HG02678 (cell line): ENCODE results near the gene PFDN1.

ENCODE experiments used
- ATAC-seq: cut with Tn5 transposase; IDR thresholded peaks from one replicate; pipeline ENCODE4 v1.9.1; 2021; ENCODE audit warnings: mild to moderate bottlenecking, moderate library complexity; ENCODE audit not compliant: unreplicated experiment

Gene PFDN1

DNA sequence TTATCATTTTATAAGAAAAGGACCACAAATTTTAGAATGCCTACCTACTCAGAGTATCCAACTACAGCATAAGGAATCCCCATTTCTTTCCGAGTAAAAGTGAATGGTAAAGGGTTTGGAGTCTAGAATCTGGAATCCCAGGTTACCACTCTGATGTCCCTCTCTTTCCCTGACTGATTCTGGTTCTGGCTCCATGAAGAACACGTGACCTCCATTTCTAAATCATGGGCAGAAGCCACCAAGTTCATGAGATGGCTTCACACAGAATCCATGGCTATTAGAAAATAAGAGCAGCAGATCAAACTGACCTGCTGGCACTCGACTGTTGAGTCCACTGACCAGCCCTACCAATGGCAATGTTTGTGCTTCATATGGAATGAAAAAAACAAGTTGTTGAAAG is 40.7 kb downstream of the PFDN1 start:
- no peak for ATAC-seq

DNA sequence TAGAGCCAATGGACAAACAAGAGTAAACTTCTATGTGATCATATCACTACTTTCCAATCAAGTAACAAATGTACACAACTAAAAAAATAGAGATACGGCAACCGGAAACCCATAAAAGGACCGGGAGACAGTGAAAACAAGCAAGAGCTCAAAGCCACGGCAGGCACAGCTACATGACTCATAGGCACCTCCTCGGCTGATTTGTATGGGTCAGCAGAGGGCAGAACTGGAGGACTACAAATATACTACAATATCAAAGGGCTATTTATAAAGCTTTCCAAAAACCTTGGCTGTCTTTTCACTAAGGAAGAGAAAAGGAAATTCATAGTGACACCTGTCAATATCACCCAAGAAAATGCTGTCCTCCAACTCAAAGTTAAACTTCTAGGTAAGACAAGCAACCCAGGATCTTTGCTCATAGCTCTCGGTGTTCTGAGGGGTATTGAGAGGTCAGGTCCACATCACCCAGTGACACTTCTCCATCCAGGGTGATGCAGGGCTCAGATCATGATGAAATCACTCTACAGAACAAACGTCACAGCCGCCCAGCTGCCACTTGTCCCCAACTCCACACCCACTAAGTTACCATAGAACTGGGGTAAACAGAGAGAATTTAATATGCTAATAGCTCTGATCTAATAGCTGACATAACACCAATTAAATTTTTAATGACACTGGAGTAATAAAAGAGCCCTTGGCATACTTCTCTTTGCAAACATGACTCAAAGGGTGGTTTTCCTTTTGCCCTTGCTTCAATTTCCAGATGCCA is 41.3 kb downstream of the PFDN1 start:
- peak; percentile 72 for ATAC-seq

DNA sequence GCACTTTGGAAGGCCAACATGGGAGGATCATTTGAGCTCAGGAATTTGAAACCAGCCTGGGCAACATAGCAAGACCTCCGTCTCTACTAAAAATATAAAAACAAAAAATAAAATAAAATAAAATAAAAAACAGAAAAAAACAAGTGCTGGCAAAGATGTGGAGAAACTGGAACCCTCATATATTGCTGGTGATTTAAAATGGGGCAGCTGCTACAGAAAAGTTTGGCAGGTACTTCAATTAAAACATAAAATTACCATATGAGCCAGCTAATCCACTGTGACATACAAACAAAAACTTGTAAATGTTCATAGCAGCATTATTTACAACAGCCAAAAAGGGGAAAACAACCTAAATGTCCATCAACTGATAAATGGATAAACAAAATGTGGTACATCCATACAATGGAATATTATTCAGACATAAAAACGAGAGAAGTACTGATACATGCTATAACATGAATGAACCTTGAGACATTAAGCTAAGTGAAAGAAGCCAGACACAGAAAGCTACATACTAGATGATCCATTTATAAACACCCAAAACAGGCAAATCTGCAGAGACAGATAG is 42.7 kb downstream of the PFDN1 start:
- ATAC-seq: no peak

DNA sequence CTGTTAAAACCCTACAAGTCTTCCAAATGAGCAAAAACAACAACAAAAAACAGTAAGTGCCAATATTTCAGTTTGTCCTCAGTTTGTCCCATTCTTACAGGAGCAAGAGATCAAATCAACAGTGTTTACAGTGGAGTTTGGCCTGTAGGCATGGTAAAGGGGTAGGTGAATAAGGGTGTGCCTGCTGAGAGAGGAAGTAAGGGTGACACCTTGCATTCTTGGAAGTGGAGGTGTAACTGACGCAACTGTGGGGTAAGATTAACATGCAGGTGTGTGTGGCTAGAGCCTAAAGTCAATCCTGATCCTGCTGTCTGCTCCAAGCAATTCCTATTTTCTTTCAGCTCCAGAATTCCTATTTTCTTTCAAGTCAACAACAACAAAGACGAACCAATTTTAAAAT is 43.4 kb downstream of the PFDN1 start:
- no peak for ATAC-seq

DNA sequence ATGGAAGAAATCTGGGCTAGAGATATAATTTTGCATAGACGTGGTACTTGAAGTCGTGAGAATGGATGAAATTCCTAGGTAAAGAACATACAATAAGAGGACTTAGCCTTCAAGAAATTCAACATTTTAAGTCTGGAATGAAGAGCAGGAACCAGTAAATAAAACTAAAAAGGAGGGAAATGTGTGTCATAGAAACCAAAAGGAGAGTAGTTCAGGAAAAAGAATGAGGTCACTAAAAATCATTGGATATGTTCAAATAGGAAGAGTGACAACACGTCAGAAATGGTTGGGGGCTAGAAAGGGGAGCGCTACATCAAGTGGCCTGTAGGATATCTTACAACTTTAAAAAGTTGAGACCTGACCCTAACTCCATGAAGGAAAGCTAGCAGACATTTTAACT is 44.0 kb downstream of the PFDN1 start:
- ATAC-seq: no peak

DNA sequence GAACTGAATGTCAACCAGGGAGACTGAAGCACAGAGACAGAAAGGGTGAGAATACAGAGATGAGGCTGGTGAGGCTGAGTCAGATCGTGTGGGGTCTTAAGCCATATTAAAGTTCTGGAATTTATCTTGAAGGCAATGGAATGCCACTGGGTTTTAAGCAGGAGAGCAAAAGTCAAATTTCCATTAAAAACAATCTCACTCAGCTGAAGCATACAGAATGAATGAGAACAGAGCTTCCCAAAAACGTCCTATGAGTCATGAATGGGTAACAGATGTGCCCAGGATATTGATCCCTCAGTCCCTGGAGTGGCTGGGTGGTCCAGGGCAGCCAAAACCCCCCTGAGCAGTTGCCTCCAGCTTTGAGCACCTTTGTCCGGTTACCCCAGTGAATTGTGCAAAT is 44.9 kb downstream of the PFDN1 start:
- ATAC-seq: no peak

DNA sequence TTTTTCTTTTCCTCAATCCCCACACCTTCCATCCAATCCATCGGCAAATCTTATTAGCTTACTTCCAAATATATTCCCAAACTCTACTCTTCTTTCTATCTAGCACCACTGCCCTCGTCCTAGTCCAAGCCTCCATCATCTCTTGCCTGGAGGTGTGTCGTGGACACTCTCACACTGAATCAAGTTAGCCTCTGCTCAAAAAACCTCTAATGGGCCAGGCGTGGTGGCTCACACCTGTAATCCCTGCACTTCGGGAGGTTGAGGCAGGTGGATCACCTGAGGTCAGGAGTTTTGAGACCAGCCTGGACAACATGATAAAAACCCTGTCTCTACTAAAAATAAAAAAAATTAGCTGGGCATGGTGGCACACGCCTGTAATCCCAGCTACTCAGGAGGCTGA is 46.2 kb downstream of the PFDN1 start:
- no peak for ATAC-seq

DNA sequence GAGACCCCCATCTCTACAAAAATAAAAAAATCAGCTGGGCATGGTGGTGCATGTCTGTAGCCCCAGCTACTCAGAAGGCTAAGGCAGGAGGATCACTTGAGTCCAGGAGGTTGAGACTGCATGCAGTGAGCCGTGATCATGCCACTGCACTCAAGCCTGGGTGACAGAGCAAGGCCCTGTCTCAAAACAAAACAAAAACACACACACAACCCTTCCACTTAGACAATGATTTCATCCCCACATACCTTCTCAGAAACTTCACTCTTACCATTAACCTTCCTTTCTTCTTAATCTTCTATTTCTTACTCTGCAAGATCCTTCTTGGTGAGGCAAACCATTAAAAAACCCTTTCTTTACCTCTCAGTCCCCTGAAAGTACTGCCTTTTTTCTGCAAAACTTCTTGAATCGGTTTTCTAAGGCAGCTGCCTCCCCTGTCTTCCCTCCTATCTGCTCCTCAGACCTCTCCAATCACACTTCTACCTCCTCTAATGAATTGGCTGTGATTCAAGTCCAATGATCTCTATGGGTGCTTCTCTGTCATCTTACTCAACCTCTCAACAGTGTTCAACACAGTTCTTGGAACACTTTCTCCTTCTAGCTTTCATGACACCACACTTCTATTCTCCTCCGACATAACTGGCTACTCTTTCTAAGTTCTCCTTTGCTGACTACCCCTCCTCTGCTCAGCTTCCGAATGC is 47.3 kb downstream of the PFDN1 start:
- no peak for ATAC-seq

DNA sequence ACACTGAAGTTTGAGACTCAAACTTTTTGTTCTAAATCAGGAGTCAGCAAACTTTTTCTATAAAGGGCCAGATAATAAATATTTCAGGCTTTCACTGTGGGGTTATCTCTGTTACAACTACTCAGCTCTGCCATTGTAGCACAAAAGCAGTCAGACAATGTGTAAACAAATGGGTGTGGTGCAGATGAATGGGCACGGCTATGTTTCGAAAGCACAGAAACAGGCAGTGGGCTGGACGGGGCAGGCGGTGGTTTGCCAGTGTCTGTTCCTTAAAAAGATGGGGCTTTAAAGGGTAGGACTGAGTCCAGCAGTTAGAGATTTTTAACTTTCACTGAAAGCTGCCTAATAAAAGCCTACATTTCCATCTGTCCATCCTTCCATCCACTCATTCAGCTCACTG is 48.9 kb downstream of the PFDN1 start:
- ATAC-seq: no peak

DNA sequence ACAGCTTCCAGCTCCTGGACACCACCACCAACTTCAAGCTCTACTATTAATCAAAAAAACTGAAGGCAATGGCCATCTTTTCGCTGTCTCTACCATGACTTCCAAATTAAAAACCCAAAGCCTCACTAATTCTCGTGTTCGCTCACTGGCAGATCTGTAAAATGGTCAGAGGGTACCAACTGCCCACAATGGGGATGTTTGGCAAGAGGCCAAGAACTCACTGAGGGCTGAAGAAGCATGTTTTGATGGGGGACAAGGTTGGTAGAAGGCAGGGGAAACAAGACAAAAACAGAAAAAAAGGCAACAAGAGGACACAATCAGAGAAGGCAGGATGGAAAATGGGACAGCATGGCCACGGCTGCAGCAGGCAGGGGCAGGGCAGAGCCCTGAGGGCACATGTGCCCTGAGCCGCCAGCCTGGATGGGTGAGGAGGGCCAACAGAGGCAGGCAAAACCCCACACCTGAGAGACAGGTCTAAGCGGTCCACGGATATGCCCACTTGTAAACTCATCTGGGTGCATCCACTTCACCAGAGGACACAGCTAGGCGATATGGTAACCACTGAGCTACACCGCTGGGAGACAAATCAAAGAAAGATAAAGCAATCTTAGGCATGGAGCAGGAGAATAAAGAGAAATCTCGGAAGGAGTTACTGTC is 50.3 kb downstream of the PFDN1 start:
- ATAC-seq: no peak

DNA sequence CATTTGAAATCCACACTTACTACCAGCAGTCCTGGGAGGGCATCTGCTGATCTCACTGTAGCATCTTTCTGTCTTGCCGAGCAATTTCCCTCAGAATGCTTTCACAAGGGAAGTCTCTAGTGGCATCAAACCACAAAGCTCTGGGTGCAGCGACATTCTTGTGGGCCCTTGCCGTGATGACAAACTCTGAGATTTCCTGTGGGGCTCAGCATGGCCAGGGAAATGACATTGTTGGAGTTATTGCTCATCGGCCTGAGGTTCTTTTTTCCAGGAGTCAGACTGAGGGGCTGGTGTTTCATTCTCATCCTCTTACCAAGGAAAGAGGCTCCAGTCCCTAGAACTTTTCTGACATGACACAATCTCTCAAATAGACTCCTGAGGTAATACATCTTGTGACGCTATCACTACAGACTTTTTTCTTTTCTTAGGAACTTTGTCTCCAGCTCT is 51.4 kb downstream of the PFDN1 start:
- peak; percentile 71 for ATAC-seq

DNA sequence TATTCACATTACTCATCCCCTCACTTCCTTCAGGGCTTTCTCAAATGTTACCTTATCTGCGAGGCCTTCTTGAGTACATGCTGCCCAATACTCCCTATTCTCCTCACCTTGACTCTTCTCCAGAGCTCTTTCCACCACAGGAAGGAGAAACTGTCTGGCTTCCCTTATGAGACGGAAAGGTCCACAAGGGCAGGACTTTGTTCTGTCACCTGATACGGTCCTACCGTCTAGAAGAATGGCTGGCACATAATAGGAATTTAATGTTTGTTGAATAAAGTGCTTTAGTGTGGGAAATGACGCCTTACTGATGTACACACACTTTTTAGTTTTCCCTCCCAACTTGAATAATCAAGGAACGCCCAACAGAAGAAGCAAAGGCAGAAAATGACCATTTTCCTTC is 52.5 kb downstream of the PFDN1 start:
- no peak for ATAC-seq

DNA sequence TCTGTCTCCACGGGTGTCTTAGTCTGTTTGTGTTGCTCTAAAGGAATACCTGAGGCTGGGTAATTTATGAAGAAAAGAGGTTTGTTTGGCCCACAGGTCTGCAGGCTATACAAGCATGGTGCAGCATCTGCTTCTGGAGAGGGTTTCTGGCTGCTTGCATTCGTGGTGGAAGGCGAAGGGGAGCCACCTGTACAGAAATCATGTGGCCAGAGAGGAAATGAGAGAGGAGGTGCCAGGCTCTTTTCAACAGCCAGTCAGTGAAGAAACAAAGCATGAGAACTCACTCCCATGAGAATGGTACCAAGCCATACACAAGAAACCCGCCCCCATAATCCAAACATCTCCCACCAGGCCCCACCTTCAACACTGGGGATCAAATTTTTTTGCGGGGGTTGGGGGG is 53.4 kb downstream of the PFDN1 start:
- ATAC-seq: no peak

DNA sequence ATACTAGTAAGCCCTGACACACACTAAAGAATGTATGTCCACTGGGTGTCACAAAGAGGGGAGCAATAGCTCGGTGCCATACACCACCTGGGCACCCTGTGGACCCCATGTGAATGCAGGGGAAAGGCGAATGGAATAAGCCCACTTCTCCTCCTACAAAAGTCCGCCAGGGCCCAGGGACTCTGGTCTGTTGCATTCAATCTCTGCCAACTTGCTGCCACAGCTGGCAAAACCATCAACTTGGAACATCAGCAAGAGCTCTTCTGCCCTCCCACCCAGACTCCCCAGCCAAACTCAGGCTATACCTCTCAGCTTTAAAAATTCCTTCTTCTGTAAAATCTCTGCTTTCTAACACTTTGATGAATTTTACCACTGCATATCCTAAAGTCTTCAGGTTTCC is 54.5 kb downstream of the PFDN1 start:
- ATAC-seq: no peak

DNA sequence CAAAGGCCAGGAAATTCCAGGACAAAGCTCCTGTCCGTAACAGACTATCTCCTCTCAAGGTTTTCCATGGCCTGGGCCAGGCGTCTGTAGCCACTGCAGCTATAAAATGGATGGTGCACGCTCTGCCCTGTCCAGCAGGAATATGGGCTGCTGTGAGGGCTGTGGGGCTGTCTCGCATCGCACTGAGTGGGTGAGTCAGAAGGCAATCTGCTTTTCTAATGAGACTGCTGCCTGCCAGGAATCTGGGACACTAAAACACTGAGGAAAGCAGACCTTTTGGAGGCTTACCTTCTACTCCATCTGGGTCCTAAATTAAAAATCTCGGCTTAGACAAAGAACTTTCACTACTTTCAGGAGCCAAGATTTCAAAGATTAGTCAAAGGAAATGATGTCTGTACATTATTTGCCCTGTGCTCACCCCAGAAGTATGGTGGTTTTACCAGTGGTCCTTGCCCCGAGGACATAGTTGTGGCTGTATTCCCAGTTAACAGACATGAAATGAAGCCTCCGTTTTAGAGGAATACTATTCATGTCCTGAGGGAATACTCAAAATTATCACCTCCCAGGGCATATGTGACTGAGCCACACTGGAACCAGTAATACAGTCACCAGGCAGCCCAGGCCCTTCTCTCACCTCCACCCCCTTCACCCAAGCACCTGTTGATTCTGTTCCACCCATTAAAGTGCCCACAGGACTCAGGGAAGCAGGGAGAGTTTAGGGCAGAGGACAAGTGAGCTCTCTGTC is 56.4 kb downstream of the PFDN1 start:
- no peak for ATAC-seq

DNA sequence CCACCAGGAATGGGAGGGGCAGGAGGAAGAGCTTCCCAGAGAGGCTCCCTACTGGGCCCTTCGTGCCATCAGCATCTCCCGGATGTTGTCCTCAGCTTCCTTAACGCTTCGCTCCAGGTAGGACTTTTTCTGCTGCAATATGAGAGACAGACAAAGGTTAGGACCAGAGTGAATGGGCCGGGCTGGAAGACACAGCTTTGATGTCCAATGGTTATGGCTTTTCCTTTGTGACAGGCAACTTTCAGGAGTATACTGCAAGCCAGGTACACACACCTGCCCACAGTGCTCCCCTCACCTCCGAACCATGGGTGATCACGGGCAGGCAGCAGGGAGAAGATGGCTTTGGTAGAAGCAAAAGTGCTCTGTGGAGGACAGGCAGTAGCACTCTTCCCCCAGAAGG is 57.0 kb downstream of the PFDN1 start:
- no peak for ATAC-seq

DNA sequence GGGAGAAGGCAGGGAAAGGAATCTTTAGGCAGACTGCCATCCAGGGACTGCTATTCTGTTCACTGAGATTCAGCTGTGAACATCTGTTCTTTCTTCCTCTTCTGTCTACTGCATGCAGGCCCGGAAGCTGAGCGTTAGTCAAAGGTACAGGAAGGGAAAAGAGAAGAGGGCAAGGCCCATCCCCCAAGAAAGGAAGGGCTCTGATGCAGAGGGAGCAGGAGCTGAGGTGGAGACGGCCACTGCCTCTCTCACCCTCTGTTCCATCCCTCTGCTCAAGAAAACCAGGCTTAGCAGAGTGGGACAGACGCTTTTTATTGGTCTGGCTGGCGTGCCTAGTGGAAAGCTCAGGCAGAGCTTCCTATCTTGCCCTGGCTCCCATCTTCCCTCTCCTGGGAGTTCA is 57.6 kb downstream of the PFDN1 start:
- ATAC-seq: no peak

DNA sequence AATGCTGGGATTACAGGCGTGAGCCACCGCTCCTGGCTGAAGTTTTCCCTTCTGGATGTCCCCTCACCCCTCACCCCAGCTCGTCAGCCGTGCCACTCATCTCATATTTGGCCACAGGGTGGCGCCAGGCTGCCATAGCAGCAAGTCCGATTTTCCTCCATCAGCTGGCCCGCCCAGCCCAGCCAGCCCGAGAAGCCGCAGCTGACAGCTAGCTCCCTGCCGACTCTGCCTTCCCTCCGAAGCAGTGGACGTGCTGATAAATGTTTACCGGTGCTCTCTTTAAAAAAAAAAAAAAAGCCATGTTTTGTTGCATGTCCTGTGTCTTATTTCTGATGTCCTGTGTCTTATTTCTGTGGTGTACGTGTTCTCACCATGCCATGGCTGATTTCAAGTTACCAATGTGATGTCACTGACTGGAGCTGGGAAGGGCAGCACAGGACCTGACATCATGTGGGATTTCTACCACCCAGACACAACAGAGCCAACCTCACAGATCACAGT is 58.3 kb downstream of the PFDN1 start:
- peak; percentile 57 for ATAC-seq

DNA sequence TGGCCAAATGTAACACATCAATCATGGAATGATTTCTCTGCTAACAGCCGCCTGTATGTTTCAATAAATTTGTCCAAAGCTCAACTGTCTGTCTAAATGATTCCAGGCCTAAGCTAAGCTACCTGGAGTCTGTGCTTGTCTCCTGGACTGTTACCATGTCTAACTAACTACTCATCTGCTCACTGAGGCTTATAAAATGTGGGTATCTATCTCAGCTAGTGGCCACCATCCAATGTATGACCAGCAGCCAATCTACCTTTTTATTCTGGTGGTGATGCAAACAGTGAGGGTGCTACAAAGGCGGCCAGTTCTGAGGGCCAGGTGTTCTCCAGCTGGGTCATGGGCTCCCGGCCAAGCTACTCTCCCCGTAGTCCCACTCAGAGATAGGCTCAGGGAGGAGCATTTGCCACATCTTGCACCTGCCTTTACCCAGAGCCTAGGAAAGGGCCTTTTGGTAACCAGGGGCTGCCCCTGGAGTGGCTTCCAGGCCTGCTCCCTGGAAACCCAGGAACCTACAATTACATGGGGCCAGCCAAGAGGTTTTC is 59.1 kb downstream of the PFDN1 start:
- no peak for ATAC-seq

DNA sequence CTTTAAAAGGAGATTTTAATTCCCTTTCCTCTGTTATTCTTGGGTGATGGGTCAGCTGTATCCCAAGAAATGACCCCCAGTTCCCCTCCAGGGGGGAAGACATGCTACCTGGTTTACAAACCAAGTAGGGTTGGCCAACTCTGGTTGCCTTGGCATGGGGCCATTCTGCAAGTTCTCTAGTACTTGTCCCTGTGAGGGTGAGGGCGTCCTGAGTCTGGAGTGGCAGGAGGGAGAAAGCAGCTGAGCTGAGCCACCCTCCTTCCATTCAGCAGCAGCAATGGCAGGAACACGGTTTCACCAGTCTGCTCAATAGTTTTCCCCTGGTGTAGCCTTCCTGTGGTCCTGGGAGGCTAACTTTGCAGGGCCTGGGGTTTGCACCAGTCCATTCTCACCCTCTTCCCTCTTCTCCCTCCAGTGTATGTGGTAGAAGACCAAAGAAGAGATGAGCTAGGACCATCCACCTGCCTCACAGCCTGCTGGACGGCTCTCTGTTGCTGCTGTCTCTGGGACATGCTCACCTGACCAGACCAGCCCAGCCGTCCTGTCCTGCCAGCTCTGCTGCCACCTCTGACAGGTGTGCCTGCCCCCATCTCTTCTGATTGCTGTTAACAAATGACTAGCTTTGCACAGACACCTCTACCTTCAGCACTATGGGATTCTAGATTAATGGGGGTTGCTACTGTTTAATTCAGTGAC is 59.9 kb downstream of the PFDN1 start:
- no peak for ATAC-seq
